HepG2 (cell line): ENCODE results near the gene GALNT9.

Experiments used
- ARNTL ChIP-seq: sonication (generic); formaldehyde crosslinking; IDR thresholded peaks from 2 replicates; pipeline ENCODE4 v1.4.0; 2020; ENCODE audit warnings: mild to moderate bottlenecking, missing genetic modification reagents
- IRF2 ChIP-seq: IDR thresholded peaks from 2 replicates; pipeline ENCODE4 v1.6.1; 2018; ENCODE audit warnings: missing genetic modification reagents, missing compliant biosample characterization
- MXI1 ChIP-seq: IDR thresholded peaks from 3 replicates; pipeline ENCODE4 v1.6.1; 2012; ENCODE audit warnings: low read depth, low read length, inconsistent platforms, borderline replicate concordance
- NAIF1 ChIP-seq: sonication (generic); formaldehyde crosslinking; IDR thresholded peaks from 2 replicates; pipeline ENCODE4 v1.5.0; 2020; ENCODE audit warnings: mild to moderate bottlenecking, missing genetic modification reagents, borderline replicate concordance
- POLR2A ChIP-seq, 2 experiments: IDR thresholded peaks; 2 replicates each; pipeline ENCODE4 v1.6.1; 2011; ENCODE audit warnings: low read depth in 2 of 2, low read length in 2 of 2, mild to moderate bottlenecking in 1 of 2, moderate library complexity in 1 of 2; ENCODE audit not compliant: insufficient read depth in 1 of 2
- SRSF1 ChIP-seq: fragments of 200-400 bp; formaldehyde crosslinking; optimal IDR thresholded peaks from 2 replicates; pipeline ENCODE3; 2017; ENCODE audit warnings: mild to moderate bottlenecking, low read depth, low read length, moderate library complexity
- USF2 ChIP-seq, 2 experiments: sonication (generic) in 1 of 2; formaldehyde crosslinking in 1 of 2; IDR thresholded peaks; 2 replicates each; pipeline versions ENCODE4 v1.5.1 to v1.6.1; 2011 to 2020; ENCODE audit warnings: borderline replicate concordance in 1 of 2, low read depth in 1 of 2, low read length in 1 of 2, mild to moderate bottlenecking in 1 of 2, missing genetic modification reagents in 1 of 2, moderate library complexity in 1 of 2
- ZBTB7A ChIP-seq: sonication (generic); formaldehyde crosslinking; IDR thresholded peaks from 2 replicates; pipeline ENCODE4 v1.8.0; 2022; ENCODE audit warnings: mild to moderate bottlenecking, missing genetic modification reagents
- ZNF138 ChIP-seq: sonication (generic); formaldehyde crosslinking; IDR thresholded peaks from 2 replicates; pipeline ENCODE4 v1.5.0; 2020; ENCODE audit warnings: mild to moderate bottlenecking, low read depth, missing genetic modification reagents
- ZNF326 ChIP-seq: sonication (generic); formaldehyde crosslinking; IDR thresholded peaks from 2 replicates; pipeline ENCODE4 v1.4.0; 2020; ENCODE audit warnings: missing genetic modification reagents, borderline replicate concordance
- ZNF496 ChIP-seq: sonication (generic); formaldehyde crosslinking; IDR thresholded peaks from 2 replicates; pipeline ENCODE4 v1.8.1; 2023; ENCODE audit warnings: mild to moderate bottlenecking, moderate library complexity, missing genetic modification reagents; ENCODE audit not compliant: insufficient replicate concordance
- ZNF678 ChIP-seq: sonication (generic); formaldehyde crosslinking; IDR thresholded peaks from 2 replicates; pipeline ENCODE4 v1.4.0; 2020; ENCODE audit warnings: mild to moderate bottlenecking, missing genetic modification reagents
- ZNF780A ChIP-seq: sonication (generic); formaldehyde crosslinking; IDR thresholded peaks from 2 replicates; pipeline ENCODE4 v1.8.0; 2022; ENCODE audit warnings: mild to moderate bottlenecking, missing genetic modification reagents, moderate library complexity
- TF ChIP-seq, protein P1 (sequence below): sonication (generic); formaldehyde crosslinking; IDR thresholded peaks from 2 replicates; pipeline ENCODE4 v1.5.0; 2020; ENCODE audit warnings: mild to moderate bottlenecking, missing genetic modification reagents, moderate library complexity

DNA sequence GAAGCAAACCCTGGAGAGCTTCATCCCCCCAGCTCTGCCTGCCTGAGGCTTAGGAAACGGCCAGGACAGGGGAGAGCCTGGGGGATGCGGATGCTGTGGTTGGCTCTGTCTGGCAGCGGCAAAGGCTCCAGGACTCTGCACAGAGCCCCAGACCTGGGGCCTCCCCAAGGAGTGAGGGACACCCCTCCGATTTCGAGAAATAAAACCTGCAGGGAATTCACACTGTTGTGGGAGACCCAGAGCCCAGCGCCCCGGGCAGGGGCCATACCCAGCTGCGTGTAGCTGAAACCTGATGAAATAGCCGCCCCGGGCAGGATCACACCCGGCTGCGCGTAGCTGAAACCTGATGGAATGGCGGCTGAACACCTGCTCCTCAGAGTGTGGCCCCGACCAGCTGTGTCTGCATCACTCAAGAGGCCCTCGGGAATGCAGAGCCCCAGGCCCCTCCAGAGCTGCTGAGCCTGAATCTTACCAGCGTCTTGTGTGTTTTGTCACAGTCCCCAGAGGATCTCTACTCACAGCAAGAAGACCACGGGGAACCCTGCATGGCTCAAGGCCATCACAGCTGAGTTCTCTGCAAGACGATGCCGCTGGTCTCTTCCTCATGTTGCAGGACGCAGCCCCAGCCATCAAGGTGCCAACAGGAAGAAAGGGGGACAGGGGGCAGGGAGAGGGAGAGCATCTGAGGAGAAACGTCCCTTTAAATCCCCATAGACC lies 46.5 kb upstream of the GALNT9 start:
- no peak for TF ChIP-seq IRF2 (CRISPR knock-in tag)
- TF ChIP-seq ZNF326: no peak
- no peak for TF ChIP-seq SRSF1
- TF ChIP-seq MXI1: no peak
- no peak for TF ChIP-seq ZBTB7A (CRISPR knock-in tag)
- TF ChIP-seq ZNF780A (CRISPR knock-in tag): no peak
- TF ChIP-seq, protein P1, sequence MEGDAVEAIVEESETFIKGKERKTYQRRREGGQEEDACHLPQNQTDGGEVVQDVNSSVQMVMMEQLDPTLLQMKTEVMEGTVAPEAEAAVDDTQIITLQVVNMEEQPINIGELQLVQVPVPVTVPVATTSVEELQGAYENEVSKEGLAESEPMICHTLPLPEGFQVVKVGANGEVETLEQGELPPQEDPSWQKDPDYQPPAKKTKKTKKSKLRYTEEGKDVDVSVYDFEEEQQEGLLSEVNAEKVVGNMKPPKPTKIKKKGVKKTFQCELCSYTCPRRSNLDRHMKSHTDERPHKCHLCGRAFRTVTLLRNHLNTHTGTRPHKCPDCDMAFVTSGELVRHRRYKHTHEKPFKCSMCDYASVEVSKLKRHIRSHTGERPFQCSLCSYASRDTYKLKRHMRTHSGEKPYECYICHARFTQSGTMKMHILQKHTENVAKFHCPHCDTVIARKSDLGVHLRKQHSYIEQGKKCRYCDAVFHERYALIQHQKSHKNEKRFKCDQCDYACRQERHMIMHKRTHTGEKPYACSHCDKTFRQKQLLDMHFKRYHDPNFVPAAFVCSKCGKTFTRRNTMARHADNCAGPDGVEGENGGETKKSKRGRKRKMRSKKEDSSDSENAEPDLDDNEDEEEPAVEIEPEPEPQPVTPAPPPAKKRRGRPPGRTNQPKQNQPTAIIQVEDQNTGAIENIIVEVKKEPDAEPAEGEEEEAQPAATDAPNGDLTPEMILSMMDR: no peak
- TF ChIP-seq ZNF496 (CRISPR knock-in tag): no peak
- TF ChIP-seq POLR2A (IDR thresholded peaks at IDR 0.05; ENCODE audit: insufficient read depth in 1 of 2, low read depth in 2 of 2, low read length in 2 of 2): no peak
- no peak for TF ChIP-seq NAIF1 (CRISPR knock-in tag)
- no peak for TF ChIP-seq ZNF138
- no peak for TF ChIP-seq USF2 (IDR thresholded peaks at IDR 0.05; ENCODE audit: low read depth, low read length)
- no peak for TF ChIP-seq USF2 (CRISPR knock-in tag; IDR thresholded peaks at IDR 0.05; ENCODE audit: borderline replicate concordance)
- no peak for TF ChIP-seq ZNF678 (CRISPR knock-in tag)
- no peak for TF ChIP-seq ARNTL (CRISPR knock-in tag)
